GM21423 (cell line): Measurements from ENCODE around the gene BAIAP3.

Experiments
- ATAC-seq: cut with Tn5 transposase; IDR thresholded peaks from one replicate; pipeline ENCODE4 v1.9.1; 2021; ENCODE audit warnings: mild to moderate bottlenecking, moderate library complexity; ENCODE audit not compliant: unreplicated experiment

BAIAP3 gene

GRCh38 chr16:1381612-1382406 is 48.4 kb downstream of the BAIAP3 start:
- ATAC-seq: no peak

- no peak for ATAC-seq
Observed at GRCh38 chr16:1383556-1383955, 50.1 kb downstream of the BAIAP3 start.

- no peak for ATAC-seq
Observed at GRCh38 chr16:1385232-1385631, 51.8 kb downstream of the BAIAP3 start.

GRCh38 chr16:1387331-1387730 is 53.9 kb downstream of the BAIAP3 start:
- ATAC-seq: no peak

- ATAC-seq: no peak
Observed at GRCh38 chr16:1389762-1390161, 56.3 kb downstream of the BAIAP3 start.

GRCh38 chr16:1390239-1390779 is 56.9 kb downstream of the BAIAP3 start:
- ATAC-seq: no peak

GRCh38 chr16:1392826-1393225 is 59.4 kb downstream of the BAIAP3 start:
- no peak for ATAC-seq

- no peak for ATAC-seq
Observed at GRCh38 chr16:1393613-1394176, 60.2 kb downstream of the BAIAP3 start.

GRCh38 chr16:1394367-1394951 is 61.0 kb downstream of the BAIAP3 start:
- ATAC-seq: no peak

GRCh38 chr16:1395444-1396031 is 62.1 kb downstream of the BAIAP3 start:
- ATAC-seq: no peak

- ATAC-seq: no peak
Observed at GRCh38 chr16:1397779-1398178, 64.3 kb downstream of the BAIAP3 start.

- ATAC-seq: no peak
Observed at GRCh38 chr16:1398351-1398750, 64.9 kb downstream of the BAIAP3 start.
